Measurements from ENCODE around the gene CTCFL.

Gene CTCFL

GRCh38 chr20:57570145-57570850, 45.4 kb upstream of the CTCFL start:
- TF ChIP-seq CTCF (IDR thresholded peaks at IDR 0.05; ENCODE audit: low read depth, low read length, missing control alignments), result no peak
- in situ Hi-C loops (cut with HindIII; ENCODE audit: low sequenced_read_pairs), result no loop called here
- H3K4me3 ChIP-seq (ENCODE audit: low read depth, low read length), result no peak overlapping the region
- DNase-seq (ENCODE audit: low read depth), result no peak

- no peak overlapping the region for H3K4me3 ChIP-seq (ENCODE audit: low read depth, low read length)
- no peak for DNase-seq (ENCODE audit: low read depth)
- in situ Hi-C loops (cut with HindIII; ENCODE audit: low sequenced_read_pairs), result no loop called here
- no peak for TF ChIP-seq CTCF (IDR thresholded peaks at IDR 0.05; ENCODE audit: low read depth, low read length, missing control alignments)
These were observed 44.0 kb upstream of the CTCFL start for GRCh38 chr20:57568960-57569359.

- no peak overlapping the region for H3K4me3 ChIP-seq (ENCODE audit: low read depth, low read length)
- in situ Hi-C loops (cut with HindIII; ENCODE audit: low sequenced_read_pairs), result no loop called here
- no peak for TF ChIP-seq CTCF (IDR thresholded peaks at IDR 0.05; ENCODE audit: low read depth, low read length, missing control alignments)
These were observed 43.4 kb upstream of the CTCFL start for GRCh38 chr20:57568088-57568896.

GRCh38 chr20:57567471-57568079, 42.6 kb upstream of the CTCFL start:
- no peak for DNase-seq (ENCODE audit: low read depth)
- no peak overlapping the region for H3K4me3 ChIP-seq (ENCODE audit: low read depth, low read length)
- no peak for TF ChIP-seq CTCF (IDR thresholded peaks at IDR 0.05; ENCODE audit: low read depth, low read length, missing control alignments)
- in situ Hi-C loops (cut with HindIII; ENCODE audit: low sequenced_read_pairs), result no loop called here

More at GRCh38 chr20:57568088-57568896, 43.4 kb upstream of the CTCFL start:
- DNase-seq (ENCODE audit: low read depth), result no peak

GRCh38 chr20:57566803-57567459, 42.0 kb upstream of the CTCFL start:
- in situ Hi-C loops (cut with HindIII; ENCODE audit: low sequenced_read_pairs), result no loop called here
- TF ChIP-seq CTCF (IDR thresholded peaks at IDR 0.05; ENCODE audit: low read depth, low read length, missing control alignments), result no peak
- no peak for DNase-seq (ENCODE audit: low read depth)
- no peak overlapping the region for H3K4me3 ChIP-seq (ENCODE audit: low read depth, low read length)

- in situ Hi-C loops (cut with HindIII; ENCODE audit: low sequenced_read_pairs), result no loop called here
- no peak for DNase-seq (ENCODE audit: low read depth)
- no peak for TF ChIP-seq CTCF (IDR thresholded peaks at IDR 0.05; ENCODE audit: low read depth, low read length, missing control alignments)
- H3K4me3 ChIP-seq (ENCODE audit: low read depth, low read length), result no peak overlapping the region
These were observed 41.5 kb upstream of the CTCFL start for GRCh38 chr20:57566399-57566798.

Measured in astrocyte of the cerebellum (primary cell).